GM11168 (cell line): ENCODE results near the gene DNAJC9.

Experiments
- in situ Hi-C: fragments of 300-500 bp; cut with MboI; formaldehyde crosslinking; loops from one replicate; pipeline ENCODE4 v1.12.0; 2022; ENCODE audit warnings: low sequenced_read_pairs; ENCODE audit not compliant: unreplicated experiment

DNAJC9 gene

DNA sequence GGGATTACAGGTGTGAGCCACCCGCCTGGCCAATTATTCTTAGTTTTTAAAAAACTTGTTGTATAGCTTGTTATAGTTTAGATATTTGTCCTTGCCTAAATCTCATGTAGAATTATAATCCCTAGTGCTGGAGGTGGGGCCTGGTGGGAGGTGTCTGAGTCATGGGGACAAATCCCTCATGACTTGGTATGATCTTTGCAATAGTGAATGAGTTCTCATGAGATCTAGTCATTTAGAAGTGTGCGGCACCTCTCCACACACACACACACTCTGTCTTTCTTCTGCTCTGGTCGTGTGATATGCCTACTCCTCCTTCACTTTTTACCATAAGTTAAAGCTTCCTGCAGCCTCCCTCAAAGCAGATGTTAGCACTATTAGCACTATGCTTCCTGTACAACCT is 42.0 kb downstream of the DNAJC9 start:
- in situ Hi-C loops, result no loop called here
